ENCODE data around the gene LRRC71. TPM values are rescaled to one million over a fixed set of nuclear protein-coding genes. Genes with fewer than 3 reads are reported as not detected.
A peak's percentile ranks its signal among the peaks of the same experiment; 100 is the strongest.

The LRRC71 gene
- total and polyA plus RNA-seq, 2 of the 8 experiments (the other 6 are each of a cell fraction or from before 2014, with no cell fraction given) = 0.05 TPM; not detected in 1

DNA sequence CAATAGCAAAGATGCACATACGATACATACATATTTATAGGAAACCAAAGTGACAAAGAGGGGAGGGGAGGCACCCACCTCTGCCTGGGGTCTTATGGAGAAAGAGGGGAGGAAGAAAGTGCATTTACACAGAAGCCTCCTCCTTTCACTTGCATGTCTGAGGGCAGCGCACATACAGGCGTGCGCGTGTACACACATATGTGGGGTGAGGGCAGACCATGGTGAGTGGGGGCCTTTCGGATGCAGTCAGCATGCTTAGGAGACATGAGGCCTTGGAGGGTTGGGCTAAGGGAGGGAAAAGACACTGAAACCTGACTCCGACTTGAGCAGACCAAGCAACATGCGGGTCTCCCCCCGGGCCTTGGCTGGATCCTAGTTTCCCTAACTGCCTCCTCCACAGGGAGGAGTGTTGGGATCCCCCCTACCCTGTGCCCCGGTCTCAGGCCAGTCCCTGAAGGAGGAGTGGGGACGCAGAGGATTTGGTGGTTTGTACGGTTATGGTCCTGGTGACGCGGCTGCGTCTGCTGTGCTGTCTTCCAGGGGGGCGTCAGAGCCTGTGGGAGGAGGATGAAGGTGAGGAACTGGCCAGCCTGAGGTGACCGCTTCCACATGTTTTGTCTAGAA lies 15.2 kb downstream of the LRRC71 start:
- DNase-seq (ENCODE audit: low read depth in 1 of 2, low spot score in 2 of 2) (no peak), FAIRE-seq (no peak)
- Histone ChIP-seq H2AK5ac (ENCODE audit: low read depth, low read length) (no peak overlapping the region), H2BK12ac (ENCODE audit: low read depth, low read length) (no peak overlapping the region), H3K27ac (ENCODE audit: low read depth, low read length) (no peak overlapping the region; the same call in 1 of the 2 replicates), H3K9me3 (ENCODE audit: insufficient read depth in 2 of 2, low read depth in 1 of 2, low read length in 1 of 2) (no peaks in the 10 kb centered on the region), H3K4ac (replicated peaks; ENCODE audit: insufficient read length, low read depth, low read length) (no peak overlapping the region), H2BK120ac (replicated peaks; ENCODE audit: low read depth, low read length) (no peak overlapping the region), H4K91ac (replicated peaks; ENCODE audit: insufficient read length, low read length) (no peak overlapping the region), H4K8ac (ENCODE audit: extremely low read depth, insufficient read depth, low read length) (no peak overlapping the region), H3K4me1 (replicated peaks in 1 of 4; ENCODE audit: control insufficient read depth in 3 of 4, insufficient read depth in 4 of 4, low read length in 3 of 4) (peaks cover 0 to 4% (median 0%) of the 10 kb centered on the region in 4 experiments; a peak in 4 of 7 replicates), H4K20me1 (replicated peaks in 1 of 2; ENCODE audit: control insufficient read depth in 1 of 2, insufficient read depth in 2 of 2, low read length in 2 of 2) (peaks cover 3 to 4% of the 10 kb centered on the region in 2 experiments), H3K9ac (replicated peaks in 1 of 4; ENCODE audit: extremely low read depth in 1 of 4, low read depth in 3 of 4, low read length in 3 of 4) (no peak overlapping the region), H3K36me3 (ENCODE audit: control insufficient read depth in 2 of 4, insufficient read depth in 4 of 4, low read length in 3 of 4) (peaks cover 11 to 38% (median 13%) of the 10 kb centered on the region in 4 experiments), H3K27me3 (replicated peaks in 1 of 4; ENCODE audit: control insufficient read depth in 3 of 4, extremely low read depth in 1 of 4, insufficient read depth in 3 of 4, low read length in 3 of 4) (peaks cover 0 to 2% (median 0%) of the 10 kb centered on the region in 4 experiments; a peak in 2 of 7 replicates), H3K56ac (replicated peaks; ENCODE audit: insufficient read length, low read depth, low read length) (no peak overlapping the region), H2AFZ (ENCODE audit: low read length) (no peak overlapping the region), H3K4me3 (ENCODE audit: extremely low read depth in 1 of 4, insufficient read depth in 2 of 4, low read depth in 3 of 4, low read length in 4 of 4) (no peak overlapping the region), H3K4me2 (ENCODE audit: insufficient read depth in 1 of 2, low read depth in 2 of 2, low read length in 2 of 2) (no peak overlapping the region), H3K23ac (ENCODE audit: insufficient read length) (no peak overlapping the region), H2BK20ac (ENCODE audit: low read length) (no peak overlapping the region), H3K14ac (ENCODE audit: insufficient read length) (no peak overlapping the region), H3K79me1 (ENCODE audit: low read depth, low read length) (no peaks in the 10 kb centered on the region), H4K5ac (ENCODE audit: insufficient read length, low read depth, low read length) (no peak overlapping the region), H3K79me2 (ENCODE audit: control insufficient read depth in 1 of 2, insufficient read depth in 2 of 2, low read length in 2 of 2) (no peaks in the 10 kb centered on the region), H2BK5ac (ENCODE audit: low read depth, low read length) (no peak overlapping the region), H3K23me2 (ENCODE audit: low read depth, low read length) (peaks cover 1% of the 10 kb centered on the region; the same call in 1 of the 2 replicates), H2BK15ac (ENCODE audit: low read length) (no peak overlapping the region), H3K18ac (ENCODE audit: extremely low read depth, low read length) (no peak overlapping the region)
- TF ChIP-seq TEAD4 (IDR thresholded peaks at IDR 0.05; ENCODE audit: low read depth, low read length) (no peak), E2F6 (IDR thresholded peaks at IDR 0.05) (peak; percentile 36; the same call in 1 of the 2 replicates)
- TF ChIP-seq, protein P1, sequence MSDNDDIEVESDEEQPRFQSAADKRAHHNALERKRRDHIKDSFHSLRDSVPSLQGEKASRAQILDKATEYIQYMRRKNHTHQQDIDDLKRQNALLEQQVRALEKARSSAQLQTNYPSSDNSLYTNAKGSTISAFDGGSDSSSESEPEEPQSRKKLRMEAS (IDR thresholded peaks at IDR 0.05) = 0 out of 2 replicates have a peak, but pooled peaks have one; percentile 20
- ChIA-PET CTCF (ENCODE audit: partially characterized antibody) (interaction anchor here (1.0 to 4.2 kb wide), 5 partner anchors 8 to 26 kb away, joined by 3 to 25 read pairs (median 7); no protein-coding TSS in a partner anchor), POLR2A (ENCODE audit: partially characterized antibody) (no interaction called here)
- WGBS, 2 experiments (ENCODE audit: extremely low coverage in 1 of 2, insufficient coverage in 1 of 2, insufficient read length in 1 of 2, insufficient replicate concordance in 2 of 2, low coverage in 1 of 2, low lambda C conversion rate in 2 of 2, missing lambda C conversion rate in 1 of 2) = 89% methylated on average over 17 of the region's 17 CpGs; no CpG with 5 or more reads in 1 of the 2 experiments
